ENCODE results near the gene NIPAL4. TPM values are rescaled to one million over a fixed set of nuclear protein-coding genes. Genes with fewer than 3 reads are reported as not detected.

Gene NIPAL4
- total RNA-seq, 5 donors from 2014 or later (not counting 1 experiment from before 2014, with no cell fraction given), result 0.06 to 0.49 (median 0.08) TPM; not detected in 1

DNA sequence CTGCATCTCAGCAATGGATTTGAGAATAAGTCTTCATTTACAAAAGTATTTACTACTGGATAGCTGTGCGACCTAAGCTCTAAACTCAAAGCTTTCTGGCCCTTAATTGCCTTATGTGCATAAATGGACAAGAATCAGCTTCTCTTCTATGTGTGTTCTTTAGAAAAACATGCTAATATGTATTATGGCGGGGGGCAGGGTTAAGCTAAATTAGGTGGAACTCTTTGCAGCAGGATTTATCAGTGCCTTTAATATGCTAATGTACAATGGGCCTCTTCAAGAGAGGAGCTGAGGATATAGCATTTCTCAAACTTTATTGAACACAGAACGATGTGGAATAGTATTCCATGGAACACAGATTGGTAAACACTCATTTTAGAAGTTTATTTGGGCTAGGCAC is 10.0 kb upstream of the NIPAL4 start:
- ChIA-PET CTCF (no interaction called here), POLR2A (no interaction called here)
- no peaks in the 10 kb centered on the region for H3K36me3 Mint-ChIP-seq
- no CpG with 5 or more reads among the region's 3 CpGs for WGBS (ENCODE audit: insufficient coverage)
- H3K9me3 Mint-ChIP-seq, result no peaks in the 10 kb centered on the region
- H3K27me3 Mint-ChIP-seq, result peaks cover 0 to 5% of the 10 kb centered on the region in 2 donors
- Histone ChIP-seq H3K27me3 (replicated peaks in 1 of 2; ENCODE audit: control insufficient read depth in 2 of 2, extremely low read depth in 1 of 2, insufficient read depth in 2 of 2, low read length in 1 of 2) (peaks cover 0 to 2% of the 10 kb centered on the region in 2 experiments), H3K36me3 (ENCODE audit: control insufficient read depth in 2 of 2, extremely low read depth in 1 of 2, insufficient read depth in 1 of 2, low read length in 1 of 2) (no peaks in the 10 kb centered on the region), H3K4me3 (ENCODE audit: control insufficient read depth in 1 of 2, extremely low read depth in 1 of 2, low read length in 1 of 2) (no peak overlapping the region), H3K27ac (ENCODE audit: low read length) (no peak overlapping the region), H3K9me3 (no peaks in the 10 kb centered on the region), H3K4me1 (ENCODE audit: control insufficient read depth in 1 of 2, extremely low read depth in 1 of 2, insufficient read depth in 2 of 2, low read length in 2 of 2) (no peaks in the 10 kb centered on the region)
- no peaks in the 10 kb centered on the region for H3K4me1 Mint-ChIP-seq
- H3K4me3 Mint-ChIP-seq, result no peak overlapping the region
- DNase-seq (no peak), ATAC-seq (replicated peaks in 1 of 4) (no peak)
- no peak overlapping the region for H3K27ac Mint-ChIP-seq

DNA sequence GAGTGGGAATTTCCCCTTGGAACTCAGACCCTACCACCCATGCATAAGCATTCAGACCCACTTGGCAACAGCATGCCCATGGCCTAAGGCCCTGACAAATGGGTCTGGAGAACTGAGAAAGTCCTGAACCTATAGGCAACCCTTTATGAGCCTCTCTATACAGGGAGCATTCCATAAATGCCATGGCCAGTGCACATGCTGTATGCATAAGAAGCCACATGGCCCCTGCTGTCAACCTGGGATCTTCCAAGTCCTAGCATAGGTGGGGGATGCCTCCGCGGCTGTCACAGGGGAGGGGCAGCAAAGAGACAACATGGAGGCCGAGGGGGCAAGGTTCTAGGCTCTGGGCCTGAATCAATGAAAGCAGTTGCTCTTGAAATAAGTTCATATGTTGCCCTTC is 8.2 kb upstream of the NIPAL4 start:
- H3K27me3 Mint-ChIP-seq, result peaks cover 0 to 5% of the 10 kb centered on the region in 2 donors
- no peaks in the 10 kb centered on the region for H3K36me3 Mint-ChIP-seq
- H3K27ac Mint-ChIP-seq, result no peak overlapping the region
- Histone ChIP-seq H3K9me3 (no peaks in the 10 kb centered on the region), H3K4me1 (ENCODE audit: control insufficient read depth in 1 of 2, extremely low read depth in 1 of 2, insufficient read depth in 2 of 2, low read length in 2 of 2) (no peaks in the 10 kb centered on the region), H3K4me3 (ENCODE audit: control insufficient read depth in 1 of 2, extremely low read depth in 1 of 2, low read length in 1 of 2) (no peak overlapping the region), H3K36me3 (ENCODE audit: control insufficient read depth in 2 of 2, extremely low read depth in 1 of 2, insufficient read depth in 1 of 2, low read length in 1 of 2) (no peaks in the 10 kb centered on the region), H3K27me3 (replicated peaks in 1 of 2; ENCODE audit: control insufficient read depth in 2 of 2, extremely low read depth in 1 of 2, insufficient read depth in 2 of 2, low read length in 1 of 2) (peaks cover 0 to 3% of the 10 kb centered on the region in 2 experiments), H3K27ac (ENCODE audit: low read length) (no peak overlapping the region)
- ChIA-PET CTCF (no interaction called here), POLR2A (no interaction called here)
- no CpG with 5 or more reads among the region's 3 CpGs for WGBS (ENCODE audit: insufficient coverage)
- H3K4me3 Mint-ChIP-seq, result no peak overlapping the region
- DNase-seq (no peak), ATAC-seq (replicated peaks in 1 of 4) (no peak)
- H3K9me3 Mint-ChIP-seq, result no peaks in the 10 kb centered on the region
- peaks cover 0 to 2% (median 0%) of the 10 kb centered on the region in 3 donors for H3K4me1 Mint-ChIP-seq

DNA sequence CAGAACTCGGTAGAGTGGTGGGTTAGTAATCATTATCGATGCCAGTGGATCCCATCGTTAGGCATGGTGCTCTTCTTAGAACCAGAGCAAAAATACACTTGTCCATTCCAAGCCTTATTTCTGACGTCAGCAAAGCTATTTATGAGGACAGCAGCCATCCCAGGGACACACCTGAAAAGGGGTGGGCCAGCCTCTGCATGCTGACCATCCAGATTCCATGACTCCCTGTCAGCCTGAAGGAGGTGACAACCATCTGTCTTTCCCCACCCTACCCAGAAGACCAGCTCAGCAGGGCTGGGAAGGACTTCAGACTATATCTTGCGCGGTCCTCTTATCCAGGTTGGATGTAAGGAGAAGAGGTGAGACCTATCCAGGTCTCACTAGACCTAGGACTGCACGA is 5.7 kb upstream of the NIPAL4 start:
- H3K4me1 Mint-ChIP-seq, result peaks cover 0 to 6% (median 2%) of the 10 kb centered on the region in 3 donors
- no peak overlapping the region for H3K4me3 Mint-ChIP-seq
- Histone ChIP-seq H3K9me3 (no peaks in the 10 kb centered on the region), H3K27me3 (replicated peaks in 1 of 2; ENCODE audit: control insufficient read depth in 2 of 2, extremely low read depth in 1 of 2, insufficient read depth in 2 of 2, low read length in 1 of 2) (peaks cover 0 to 3% of the 10 kb centered on the region in 2 experiments), H3K36me3 (ENCODE audit: control insufficient read depth in 2 of 2, extremely low read depth in 1 of 2, insufficient read depth in 1 of 2, low read length in 1 of 2) (no peaks in the 10 kb centered on the region), H3K4me3 (ENCODE audit: control insufficient read depth in 1 of 2, extremely low read depth in 1 of 2, low read length in 1 of 2) (no peak overlapping the region), H3K4me1 (ENCODE audit: control insufficient read depth in 1 of 2, extremely low read depth in 1 of 2, insufficient read depth in 2 of 2, low read length in 2 of 2) (no peaks in the 10 kb centered on the region), H3K27ac (ENCODE audit: low read length) (no peak overlapping the region)
- H3K9me3 Mint-ChIP-seq, result no peaks in the 10 kb centered on the region
- H3K27ac Mint-ChIP-seq, result no peak overlapping the region
- POLR2A ChIA-PET, result no interaction called here
- no peaks in the 10 kb centered on the region for H3K36me3 Mint-ChIP-seq
- ATAC-seq (replicated peaks in 1 of 4), result no peak
- DNase-seq, result no peak
- CTCF ChIA-PET, result interaction anchor here in 1 of 2 donors (0.6 kb wide), 1 partner anchor 243 kb away, joined by 3 read pairs; no protein-coding TSS in a partner anchor
- 81% methylated on average over 2 of the region's 7 CpGs for WGBS (ENCODE audit: insufficient coverage)
- H3K27me3 Mint-ChIP-seq, result peaks cover 0 to 5% of the 10 kb centered on the region in 2 donors

DNA sequence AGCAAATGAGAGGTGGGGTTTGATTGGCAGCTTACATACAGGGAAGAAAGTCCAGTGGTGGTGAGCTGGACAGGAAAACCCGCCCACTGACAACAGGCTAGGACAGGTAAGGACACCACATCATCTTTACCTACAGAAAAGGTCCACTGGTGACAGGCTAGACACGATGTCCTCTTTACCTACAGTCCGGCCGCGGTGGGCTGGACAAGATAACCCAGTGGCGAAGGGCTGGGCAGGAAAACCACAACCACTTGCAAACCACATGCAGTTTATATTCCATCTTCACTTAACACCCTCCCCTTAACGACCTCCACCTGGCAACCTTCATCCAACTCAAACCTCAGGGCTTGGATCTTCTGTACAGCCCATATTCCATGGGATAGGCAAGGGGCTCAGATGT is 5.0 kb upstream of the NIPAL4 start:
- peaks cover 0 to 10% of the 10 kb centered on the region in 2 experiments for H3K27me3 ChIP-seq (replicated peaks in 1 of 2; ENCODE audit: control insufficient read depth in 2 of 2, extremely low read depth in 1 of 2, insufficient read depth in 2 of 2, low read length in 1 of 2)
- H3K36me3 ChIP-seq (ENCODE audit: control insufficient read depth in 2 of 2, extremely low read depth in 1 of 2, insufficient read depth in 1 of 2, low read length in 1 of 2), result no peaks in the 10 kb centered on the region
- Mint-ChIP-seq H3K4me1 (peaks cover 0 to 9% (median 4%) of the 10 kb centered on the region in 3 donors), H3K36me3 (no peaks in the 10 kb centered on the region), H3K4me3 (no peak overlapping the region), H3K9me3 (no peaks in the 10 kb centered on the region), H3K27ac (no peak overlapping the region), H3K27me3 (peaks cover 2 to 9% of the 10 kb centered on the region in 2 donors)
- H3K27ac ChIP-seq (ENCODE audit: low read length), result no peak overlapping the region
- H3K4me1 ChIP-seq (ENCODE audit: control insufficient read depth in 1 of 2, extremely low read depth in 1 of 2, insufficient read depth in 2 of 2, low read length in 2 of 2), result peaks cover 0 to 6% of the 10 kb centered on the region in 2 experiments
- no peaks in the 10 kb centered on the region for H3K9me3 ChIP-seq
- ChIA-PET CTCF (interaction anchor here in 1 of 2 donors (0.6 kb wide), 1 partner anchor 243 kb away, joined by 3 read pairs; no protein-coding TSS in a partner anchor), POLR2A (no interaction called here)
- no peak for DNase-seq
- 30% methylated on average over 6 of the region's 7 CpGs for WGBS (ENCODE audit: insufficient coverage)
- no peak overlapping the region for H3K4me3 ChIP-seq (ENCODE audit: control insufficient read depth in 1 of 2, extremely low read depth in 1 of 2, low read length in 1 of 2)
- no peak for ATAC-seq (replicated peaks in 1 of 4)

DNA sequence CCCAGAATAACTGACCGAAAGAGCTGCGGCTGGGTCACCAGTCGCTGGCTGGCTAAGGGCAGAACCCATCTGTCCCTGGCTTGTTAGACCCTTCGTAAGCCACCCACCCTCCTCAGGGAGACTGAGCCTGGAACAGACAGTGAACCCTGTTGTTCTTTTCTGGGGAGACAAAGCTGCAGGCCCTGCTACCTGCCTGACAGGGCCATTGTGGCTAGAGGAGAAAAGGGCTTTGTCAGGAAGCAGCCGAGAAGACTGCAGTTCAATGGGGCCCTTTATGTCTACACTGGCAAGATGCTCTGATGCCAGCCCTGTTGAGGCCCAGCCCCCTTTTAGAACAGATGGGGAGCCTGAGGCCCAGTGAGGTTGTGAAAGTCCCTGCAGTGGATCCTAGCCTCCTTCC is 3.7 kb upstream of the NIPAL4 start:
- POLR2A ChIA-PET, result no interaction called here
- Mint-ChIP-seq H3K9me3 (no peaks in the 10 kb centered on the region), H3K36me3 (no peaks in the 10 kb centered on the region), H3K27ac (no peak overlapping the region), H3K4me1 (peaks cover 0 to 19% (median 13%) of the 10 kb centered on the region in 3 donors), H3K4me3 (no peak overlapping the region), H3K27me3 (peaks cover 13 to 19% of the 10 kb centered on the region in 2 donors)
- ATAC-seq (replicated peaks in 1 of 4) (no peak), DNase-seq (no peak)
- WGBS (ENCODE audit: insufficient coverage), result 100% methylated on average over 1 of the region's 5 CpGs
- Histone ChIP-seq H3K36me3 (ENCODE audit: control insufficient read depth in 2 of 2, extremely low read depth in 1 of 2, insufficient read depth in 1 of 2, low read length in 1 of 2) (no peaks in the 10 kb centered on the region), H3K27me3 (replicated peaks in 1 of 2; ENCODE audit: control insufficient read depth in 2 of 2, extremely low read depth in 1 of 2, insufficient read depth in 2 of 2, low read length in 1 of 2) (peaks cover 4 to 20% of the 10 kb centered on the region in 2 experiments), H3K9me3 (no peaks in the 10 kb centered on the region), H3K27ac (ENCODE audit: low read length) (no peak overlapping the region), H3K4me1 (ENCODE audit: control insufficient read depth in 1 of 2, extremely low read depth in 1 of 2, insufficient read depth in 2 of 2, low read length in 2 of 2) (peaks cover 0 to 12% of the 10 kb centered on the region in 2 experiments), H3K4me3 (ENCODE audit: control insufficient read depth in 1 of 2, extremely low read depth in 1 of 2, low read length in 1 of 2) (no peak overlapping the region)
- CTCF ChIA-PET, result no interaction called here

DNA sequence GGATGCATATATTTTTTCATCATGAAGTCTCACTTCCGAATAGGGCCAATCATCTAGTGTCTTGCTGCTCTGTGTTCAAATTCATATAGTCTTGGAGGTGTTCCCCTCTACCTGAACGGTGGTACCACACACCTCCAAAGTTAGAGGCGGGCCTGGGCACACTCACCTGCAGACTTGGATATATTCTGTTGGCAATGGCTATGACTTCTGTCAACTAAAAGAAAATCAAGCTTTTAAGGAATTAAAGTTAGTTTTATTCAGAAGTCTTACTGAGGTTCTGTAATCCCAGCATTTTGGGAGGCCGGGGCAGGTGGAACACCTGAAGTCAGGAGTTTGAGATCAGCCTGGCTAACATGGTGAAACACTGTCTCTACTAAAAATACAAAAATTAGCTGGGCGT is 2.6 kb upstream of the NIPAL4 start:
- Histone ChIP-seq H3K4me1 (ENCODE audit: control insufficient read depth in 1 of 2, extremely low read depth in 1 of 2, insufficient read depth in 2 of 2, low read length in 2 of 2) (peaks cover 0 to 12% of the 10 kb centered on the region in 2 experiments), H3K4me3 (ENCODE audit: control insufficient read depth in 1 of 2, extremely low read depth in 1 of 2, low read length in 1 of 2) (no peak overlapping the region), H3K27me3 (replicated peaks in 1 of 2; ENCODE audit: control insufficient read depth in 2 of 2, extremely low read depth in 1 of 2, insufficient read depth in 2 of 2, low read length in 1 of 2) (peaks cover 4 to 28% of the 10 kb centered on the region in 2 experiments), H3K36me3 (ENCODE audit: control insufficient read depth in 2 of 2, extremely low read depth in 1 of 2, insufficient read depth in 1 of 2, low read length in 1 of 2) (no peaks in the 10 kb centered on the region), H3K27ac (ENCODE audit: low read length) (no peak overlapping the region), H3K9me3 (no peaks in the 10 kb centered on the region)
- no peak for DNase-seq
- Mint-ChIP-seq H3K27me3 (peaks cover 19 to 27% of the 10 kb centered on the region in 2 donors), H3K36me3 (no peaks in the 10 kb centered on the region), H3K9me3 (no peaks in the 10 kb centered on the region), H3K4me3 (no peak overlapping the region), H3K27ac (no peak overlapping the region), H3K4me1 (peaks cover 0 to 19% (median 13%) of the 10 kb centered on the region in 3 donors)
- POLR2A ChIA-PET, result no interaction called here
- ATAC-seq (replicated peaks in 1 of 4), result no peak
- WGBS (ENCODE audit: insufficient coverage), result 92% methylated on average over 4 of the region's 5 CpGs
- CTCF ChIA-PET, result interaction anchor here in 1 of 2 donors (0.6 to 0.7 kb wide), 2 partner anchors 10 to 25 kb away, joined by 3 to 5 read pairs; no protein-coding TSS in a partner anchor
